ENCODE data around the gene CD101. TPM values are rescaled to one million over a fixed set of nuclear protein-coding genes. Genes with fewer than 3 reads are reported as not detected.

Gene CD101
- total RNA-seq, 2 donors from 2014 or later, result 0.97 to 1.4 TPM

GRCh38 chr1:116989835-116990234 lies 11.7 kb upstream of the CD101 start:
- peaks cover 13% of the 10 kb centered on the region for H3K36me3 ChIP-seq (ENCODE audit: control insufficient read depth, insufficient read depth, low read length)
- H3K27me3 Mint-ChIP-seq (ENCODE audit: insufficient read depth), result no peaks in the 10 kb centered on the region
- TF ChIP-seq, protein P1, sequence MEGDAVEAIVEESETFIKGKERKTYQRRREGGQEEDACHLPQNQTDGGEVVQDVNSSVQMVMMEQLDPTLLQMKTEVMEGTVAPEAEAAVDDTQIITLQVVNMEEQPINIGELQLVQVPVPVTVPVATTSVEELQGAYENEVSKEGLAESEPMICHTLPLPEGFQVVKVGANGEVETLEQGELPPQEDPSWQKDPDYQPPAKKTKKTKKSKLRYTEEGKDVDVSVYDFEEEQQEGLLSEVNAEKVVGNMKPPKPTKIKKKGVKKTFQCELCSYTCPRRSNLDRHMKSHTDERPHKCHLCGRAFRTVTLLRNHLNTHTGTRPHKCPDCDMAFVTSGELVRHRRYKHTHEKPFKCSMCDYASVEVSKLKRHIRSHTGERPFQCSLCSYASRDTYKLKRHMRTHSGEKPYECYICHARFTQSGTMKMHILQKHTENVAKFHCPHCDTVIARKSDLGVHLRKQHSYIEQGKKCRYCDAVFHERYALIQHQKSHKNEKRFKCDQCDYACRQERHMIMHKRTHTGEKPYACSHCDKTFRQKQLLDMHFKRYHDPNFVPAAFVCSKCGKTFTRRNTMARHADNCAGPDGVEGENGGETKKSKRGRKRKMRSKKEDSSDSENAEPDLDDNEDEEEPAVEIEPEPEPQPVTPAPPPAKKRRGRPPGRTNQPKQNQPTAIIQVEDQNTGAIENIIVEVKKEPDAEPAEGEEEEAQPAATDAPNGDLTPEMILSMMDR (conservative IDR thresholded peaks at IDR 0.05), result no peak
- peaks cover 19% of the 10 kb centered on the region for H3K9me3 ChIP-seq (ENCODE audit: control insufficient read depth, low read length)
- 87 to 91% methylated on average over 3 to 5 of the region's 5 CpGs for WGBS, 2 experiments (ENCODE audit: insufficient coverage in 1 of 2, insufficient read length in 1 of 2)
- H3K9ac ChIP-seq (ENCODE audit: extremely low read depth, low read length, poor library complexity, severe bottlenecking), result no peak overlapping the region
- H3K27ac ChIP-seq (ENCODE audit: low read depth, low read length), result no peak overlapping the region
- H3K4me1 Mint-ChIP-seq, result peaks cover 26% of the 10 kb centered on the region
- H3K27ac Mint-ChIP-seq, result peak overlapping the region; percentile 20
- no peak overlapping the region for H3K4me3 Mint-ChIP-seq
- H3K4me3 ChIP-seq (ENCODE audit: low read length), result no peak overlapping the region
- DNase-seq, result no peak
- peaks cover 17% of the 10 kb centered on the region for H3K4me1 ChIP-seq (ENCODE audit: control insufficient read depth, insufficient read depth, low read length)
- H3K27me3 ChIP-seq (ENCODE audit: control insufficient read depth, insufficient read depth, low read length, poor library complexity, severe bottlenecking), result no peaks in the 10 kb centered on the region
- H3K9me3 Mint-ChIP-seq, result peaks cover 7% of the 10 kb centered on the region
- peaks cover 50% of the 10 kb centered on the region for H3K36me3 Mint-ChIP-seq (ENCODE audit: low read depth)

DNA sequence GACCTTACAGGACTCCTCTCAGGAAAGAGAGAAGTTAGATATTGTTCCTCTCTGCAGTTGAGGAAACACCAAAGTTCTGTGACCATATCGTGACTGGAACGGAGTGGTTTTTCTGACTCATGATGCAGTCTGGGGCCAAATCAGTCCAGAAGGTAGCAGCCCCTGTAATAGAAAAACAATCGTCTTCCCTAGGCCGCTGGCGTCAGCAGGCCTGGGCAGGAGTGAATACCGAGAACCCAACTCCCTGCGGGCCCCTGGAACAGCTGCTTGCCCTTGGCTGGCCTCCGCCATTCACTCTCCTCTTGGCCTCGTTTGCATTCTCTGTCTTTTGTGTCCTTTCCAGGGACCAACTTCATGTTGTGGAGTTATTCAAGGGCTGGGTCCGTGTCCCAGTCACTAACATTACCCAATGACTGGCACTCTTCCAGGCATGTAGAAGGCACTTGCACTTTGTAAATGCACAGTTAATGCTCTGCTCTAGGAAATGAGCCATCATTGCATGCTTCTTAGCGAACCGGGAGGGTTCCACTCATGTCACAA lies 10.9 kb upstream of the CD101 start:
- Mint-ChIP-seq H3K27ac (no peak overlapping the region), H3K9me3 (peaks cover 7% of the 10 kb centered on the region), H3K4me3 (no peak overlapping the region), H3K4me1 (peaks cover 26% of the 10 kb centered on the region), H3K27me3 (ENCODE audit: insufficient read depth) (no peaks in the 10 kb centered on the region), H3K36me3 (ENCODE audit: low read depth) (peaks cover 50% of the 10 kb centered on the region)
- no peaks in the 10 kb centered on the region for H3K27me3 ChIP-seq (ENCODE audit: control insufficient read depth, insufficient read depth, low read length, poor library complexity, severe bottlenecking)
- WGBS, 2 experiments (ENCODE audit: insufficient coverage in 1 of 2, insufficient read length in 1 of 2), result 92% methylated on average over 10 to 12 of the region's 12 CpGs
- H3K36me3 ChIP-seq (ENCODE audit: control insufficient read depth, insufficient read depth, low read length), result peaks cover 13% of the 10 kb centered on the region
- peaks cover 17% of the 10 kb centered on the region for H3K4me1 ChIP-seq (ENCODE audit: control insufficient read depth, insufficient read depth, low read length)
- H3K27ac ChIP-seq (ENCODE audit: low read depth, low read length), result no peak overlapping the region
- H3K9me3 ChIP-seq (ENCODE audit: control insufficient read depth, low read length), result peaks cover 19% of the 10 kb centered on the region
- no peak for DNase-seq
- no peak overlapping the region for H3K9ac ChIP-seq (ENCODE audit: extremely low read depth, low read length, poor library complexity, severe bottlenecking)
- TF ChIP-seq, protein P1 (conservative IDR thresholded peaks at IDR 0.05), result no peak
- H3K4me3 ChIP-seq (ENCODE audit: low read length), result no peak overlapping the region

DNA sequence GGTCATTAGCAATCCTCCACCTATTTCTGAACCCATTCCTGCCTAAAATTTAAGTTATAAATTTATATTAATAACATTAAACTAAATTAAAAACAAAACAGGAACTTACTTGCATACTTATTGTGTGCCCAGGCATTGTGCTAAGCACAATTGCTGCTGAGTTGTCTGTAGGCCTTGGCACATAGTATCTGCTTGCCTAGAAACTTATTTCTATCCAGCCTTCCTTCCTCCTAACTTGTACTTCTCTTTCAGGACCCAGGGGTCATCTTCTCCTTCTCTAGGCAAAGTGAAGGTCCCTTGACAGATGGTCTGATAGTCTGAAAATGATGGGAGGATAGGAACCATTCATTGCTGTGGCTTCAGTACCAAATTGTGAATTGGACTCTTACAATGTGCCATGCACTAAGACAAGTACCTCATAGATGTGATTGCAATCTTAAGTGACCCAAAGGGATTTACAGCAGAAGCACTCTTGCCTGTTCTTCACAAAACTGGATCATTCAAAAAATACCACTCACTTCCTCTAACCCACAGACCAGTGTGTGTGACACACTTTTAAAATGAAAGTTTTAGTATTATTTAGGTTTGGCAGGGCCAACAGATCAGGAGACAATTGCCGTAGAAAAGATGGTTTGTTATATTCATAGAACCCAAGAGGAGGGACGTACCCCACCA lies 10.3 kb upstream of the CD101 start:
- no peak overlapping the region for H3K27ac ChIP-seq (ENCODE audit: low read depth, low read length)
- no peak overlapping the region for H3K4me3 Mint-ChIP-seq
- H3K27me3 Mint-ChIP-seq (ENCODE audit: insufficient read depth), result no peaks in the 10 kb centered on the region
- 90 to 94% methylated on average over 2 of the region's 2 CpGs for WGBS, 2 experiments (ENCODE audit: insufficient coverage in 1 of 2, insufficient read length in 1 of 2)
- H3K36me3 ChIP-seq (ENCODE audit: control insufficient read depth, insufficient read depth, low read length), result peaks cover 13% of the 10 kb centered on the region
- H3K27ac Mint-ChIP-seq, result no peak overlapping the region
- H3K36me3 Mint-ChIP-seq (ENCODE audit: low read depth), result peaks cover 49% of the 10 kb centered on the region
- TF ChIP-seq, protein P1 (conservative IDR thresholded peaks at IDR 0.05), result no peak
- peaks cover 26% of the 10 kb centered on the region for H3K4me1 Mint-ChIP-seq
- no peaks in the 10 kb centered on the region for H3K27me3 ChIP-seq (ENCODE audit: control insufficient read depth, insufficient read depth, low read length, poor library complexity, severe bottlenecking)
- DNase-seq, result no peak
- H3K4me3 ChIP-seq (ENCODE audit: low read length), result no peak overlapping the region
- H3K9me3 Mint-ChIP-seq, result peaks cover 7% of the 10 kb centered on the region
- peaks cover 17% of the 10 kb centered on the region for H3K4me1 ChIP-seq (ENCODE audit: control insufficient read depth, insufficient read depth, low read length)
- no peak overlapping the region for H3K9ac ChIP-seq (ENCODE audit: extremely low read depth, low read length, poor library complexity, severe bottlenecking)
- peaks cover 19% of the 10 kb centered on the region for H3K9me3 ChIP-seq (ENCODE audit: control insufficient read depth, low read length)
